IMR-90 (cell line): Measurements from ENCODE around the gene CHN1. TPM values are rescaled to one million over a fixed set of nuclear protein-coding genes. Genes with fewer than 3 reads are reported as not detected.

ENCODE experiments used
- ATAC-seq: fragments of 200-7000 bp; cut with Tn5 transposase; 2 replicates; pipeline ENCODE4 v1.9.1; 2020; ENCODE audit warnings: low read depth, mild to moderate bottlenecking, moderate library complexity
- BruUV-seq: library from RNA; stranded (reverse); fragments of 400-500 nt; replicated peaks from 2 replicates; lab custom pipeline; 2021; lab: Mats Ljungman, UMichigan
- CTCF ChIA-PET: fragments of 300-600 bp; formaldehyde crosslinking; extraction: SDS; loops from one replicate; lab custom pipeline; 2021; ENCODE audit warnings: antibody characterized with exemption; lab: Yijun Ruan, JAX
- POLR2A ChIA-PET: fragments of 300-600 bp; sonication (Branson Sonifier 250); formaldehyde crosslinking; loops from one replicate; lab custom pipeline; 2022; ENCODE audit warnings: antibody characterized with exemption; ENCODE audit not compliant: unreplicated experiment; lab: Charles Lee
- DNase-seq: peaks from one replicate; pipeline ENCODE4 v3.0.0; 2013
- H2AFZ ChIP-seq: replicated peaks from 2 replicates; pipeline ENCODE3; 2013; ENCODE audit warnings: low read length, mild to moderate bottlenecking; ENCODE audit not compliant: poor library complexity
- H2AK5ac ChIP-seq: 2 replicates; pipeline ENCODE4 v1.6.1; 2013; ENCODE audit warnings: low read depth, low read length, inconsistent platforms
- H2AK9ac ChIP-seq: replicated peaks from 2 replicates; pipeline ENCODE3; 2013; ENCODE audit warnings: mild to moderate bottlenecking, low read depth, low read length, moderate library complexity; ENCODE audit not compliant: poor library complexity
- H2BK120ac ChIP-seq: 2 replicates; pipeline ENCODE4 v1.6.1; 2013; ENCODE audit warnings: low read depth, low read length, inconsistent platforms
- H2BK15ac ChIP-seq: 3 replicates; pipeline ENCODE4 v1.6.1; 2013; ENCODE audit warnings: low read depth, low read length, inconsistent platforms
- H2BK20ac ChIP-seq: 2 replicates; pipeline ENCODE4 v1.6.1; 2013; ENCODE audit warnings: low read depth, mild to moderate bottlenecking, inconsistent platforms, low read length, moderate library complexity
- H2BK5ac ChIP-seq: 2 replicates; pipeline ENCODE4 v1.6.1; 2013; ENCODE audit warnings: mild to moderate bottlenecking, low read depth, low read length, inconsistent platforms; ENCODE audit not compliant: poor library complexity, severe bottlenecking
- H3K14ac ChIP-seq: replicated peaks from 2 replicates; pipeline ENCODE4 v1.6.1; 2013; ENCODE audit warnings: low read depth, low read length, inconsistent platforms
- H3K18ac ChIP-seq: 2 replicates; pipeline ENCODE4 v1.6.1; 2013; ENCODE audit warnings: low read depth, low read length, control low read depth
- H3K23ac ChIP-seq: 2 replicates; pipeline ENCODE4 v1.6.1; 2013; ENCODE audit warnings: low read depth, low read length, inconsistent platforms
- H3K27ac ChIP-seq: 2 replicates; pipeline ENCODE4 v1.5.1; 2013; ENCODE audit warnings: mild to moderate bottlenecking, control low read depth, low read length; ENCODE audit not compliant: insufficient read depth
- H3K27me3 ChIP-seq: 2 replicates; pipeline ENCODE4 v1.6.1; 2013; ENCODE audit warnings: low read length; ENCODE audit not compliant: control insufficient read depth, insufficient read depth
- H3K36me3 ChIP-seq: 2 replicates; pipeline ENCODE4 v1.6.1; 2013; ENCODE audit warnings: low read length, mixed read lengths; ENCODE audit not compliant: control insufficient read depth, insufficient read depth
- H3K4ac ChIP-seq: 2 replicates; pipeline ENCODE4 v1.6.1; 2013; ENCODE audit warnings: low read depth, low read length, inconsistent platforms
- H3K4me1 ChIP-seq: 2 replicates; pipeline ENCODE4 v1.6.1; 2013; ENCODE audit warnings: low read length, mixed read lengths; ENCODE audit not compliant: control insufficient read depth, insufficient read depth
- H3K4me2 ChIP-seq: 2 replicates; pipeline ENCODE4 v1.6.1; 2013; ENCODE audit warnings: low read depth, mild to moderate bottlenecking, control low read depth, low read length, moderate library complexity
- H3K4me3 ChIP-seq: 2 replicates; pipeline ENCODE4 v1.5.1; 2013; ENCODE audit warnings: low read depth, mild to moderate bottlenecking, control low read depth, low read length, moderate library complexity; ENCODE audit not compliant: insufficient read depth
- H3K56ac ChIP-seq: 2 replicates; pipeline ENCODE4 v1.6.1; 2013; ENCODE audit warnings: low read length, inconsistent platforms; ENCODE audit not compliant: insufficient read depth; ENCODE audit errors: extremely low read depth
- H3K79me1 ChIP-seq, 2 experiments: 2 replicates each; pipeline ENCODE4 v1.6.1; 2013; ENCODE audit warnings: low read length in 2 of 2, inconsistent platforms in 1 of 2, low read depth in 1 of 2
- H3K9ac ChIP-seq: 2 replicates; pipeline ENCODE4 v1.6.1; 2013; ENCODE audit warnings: low read depth, low read length, control low read depth
- H3K9me1 ChIP-seq: 2 replicates; pipeline ENCODE4 v1.6.1; 2013; ENCODE audit warnings: low read length, inconsistent platforms; ENCODE audit not compliant: insufficient read depth
- H3K9me3 ChIP-seq: 2 replicates; pipeline ENCODE4 v1.6.1; 2013; ENCODE audit warnings: low read length; ENCODE audit not compliant: control insufficient read depth, insufficient read depth
- H4K20me1 ChIP-seq: 2 replicates; pipeline ENCODE4 v1.6.1; 2013; ENCODE audit warnings: low read length, inconsistent platforms; ENCODE audit not compliant: insufficient read depth
- H4K5ac ChIP-seq: 2 replicates; pipeline ENCODE4 v1.6.1; 2013; ENCODE audit warnings: mild to moderate bottlenecking, low read depth, low read length, control low read depth
- H4K8ac ChIP-seq, 2 experiments: 2 replicates each; pipeline ENCODE4 v1.6.1; 2013; ENCODE audit warnings: low read depth in 2 of 2, low read length in 2 of 2, control low read depth in 1 of 2, inconsistent platforms in 1 of 2
- H4K91ac ChIP-seq: 2 replicates; pipeline ENCODE4 v1.6.1; 2013; ENCODE audit warnings: low read depth, low read length, inconsistent platforms; ENCODE audit not compliant: insufficient read depth
- BHLHE40 ChIP-seq: fragments of 150-350 bp; IDR thresholded peaks from 2 replicates; pipeline ENCODE4 v1.6.1; 2016; ENCODE audit warnings: mild to moderate bottlenecking, low read depth, low read length
- CEBPB ChIP-seq: IDR thresholded peaks from 2 replicates; pipeline ENCODE4 v1.6.1; 2012; ENCODE audit warnings: low read depth, low read length, improper control_type of control experiment
- CHD1 ChIP-seq: IDR thresholded peaks from 2 replicates; pipeline ENCODE4 v1.6.1; 2012; ENCODE audit warnings: low read depth, low read length, improper control_type of control experiment
- CTCF ChIP-seq: conservative IDR thresholded peaks from 2 replicates; pipeline ENCODE4 v1.5.1; 2012; ENCODE audit warnings: mild to moderate bottlenecking, low read depth, low read length, improper control_type of control experiment
- ELK1 ChIP-seq: fragments of 150-350 bp; IDR thresholded peaks from 2 replicates; pipeline ENCODE4 v1.6.1; 2016; ENCODE audit warnings: low read depth, mild to moderate bottlenecking, low read length, moderate library complexity, borderline replicate concordance
- FOS ChIP-seq: fragments of 150-350 bp; IDR thresholded peaks from 2 replicates; pipeline ENCODE4 v1.6.1; 2016; ENCODE audit warnings: low read depth, low read length
- MAFK ChIP-seq: IDR thresholded peaks from 2 replicates; pipeline ENCODE4 v1.6.1; 2012; ENCODE audit warnings: low read depth, low read length, improper control_type of control experiment
- MAZ ChIP-seq: IDR thresholded peaks from 2 replicates; pipeline ENCODE4 v1.6.1; 2012; ENCODE audit warnings: low read depth, mild to moderate bottlenecking, low read length, improper control_type of control experiment, moderate library complexity, borderline replicate concordance
- MXI1 ChIP-seq: IDR thresholded peaks from 2 replicates; pipeline ENCODE4 v1.6.1; 2012; ENCODE audit warnings: low read depth, mild to moderate bottlenecking, low read length, moderate library complexity, borderline replicate concordance
- NFE2L2 ChIP-seq: fragments of 150-350 bp; IDR thresholded peaks from 2 replicates; pipeline ENCODE4 v1.6.1; 2016; ENCODE audit warnings: low read depth, mild to moderate bottlenecking, low read length
- POLR2A ChIP-seq: IDR thresholded peaks from 2 replicates; pipeline ENCODE4 v1.6.1; 2012; ENCODE audit warnings: mild to moderate bottlenecking, low read depth, low read length
- RAD21 ChIP-seq: IDR thresholded peaks from 2 replicates; pipeline ENCODE4 v1.6.1; 2012; ENCODE audit warnings: low read length, improper control_type of control experiment
- RCOR1 ChIP-seq: IDR thresholded peaks from 2 replicates; pipeline ENCODE4 v1.6.1; 2012; ENCODE audit warnings: mild to moderate bottlenecking, low read length, improper control_type of control experiment; ENCODE audit not compliant: insufficient replicate concordance
- RFX5 ChIP-seq: IDR thresholded peaks from 2 replicates; pipeline ENCODE4 v1.8.0; 2012; ENCODE audit warnings: low read depth, mild to moderate bottlenecking, low read length, moderate library complexity
- SMC3 ChIP-seq: fragments of 150-350 bp; IDR thresholded peaks from 2 replicates; pipeline ENCODE4 v1.6.1; 2016; ENCODE audit warnings: low read depth, mild to moderate bottlenecking, antibody characterized with exemption, low read length, moderate library complexity
- USF2 ChIP-seq: fragments of 150-350 bp; IDR thresholded peaks from 2 replicates; pipeline ENCODE4 v1.6.1; 2017; ENCODE audit warnings: mild to moderate bottlenecking, antibody characterized with exemption, low read length, low read depth
- WGBS, 2 experiments: methylation state at CpG; one replicate each; pipeline versions ENCODE4 v1.1.5 to v1.1.7; 2013; ENCODE audit warnings: missing lambda C conversion rate in 2 of 2; ENCODE audit not compliant: insufficient read length in 1 of 2; ENCODE audit errors: extremely low coverage in 2 of 2; 5-methylcytosine and 5-hydroxymethylcytosine counted together
- dilution Hi-C: fragments of 300-500 bp; cut with HindIII; formaldehyde crosslinking; loops from one replicate; pipeline ENCODE4 v1.14.3; 2018; ENCODE audit warnings: low sequenced_read_pairs; ENCODE audit not compliant: unreplicated experiment
- in situ Hi-C: fragments of 300-500 bp; cut with MboI; formaldehyde crosslinking; loops from 3 replicates; pipeline ENCODE4 v1.14.3; 2019; ENCODE audit warnings: low sequenced_read_pairs, inconsistent platforms, mixed read lengths
- intact Hi-C: fragments of 100-400 bp; cut with micrococcal nuclease; formaldehyde crosslinking; loops from 2 replicates; pipeline ENCODE4 v1.10.0; 2022
- polyA plus RNA-seq, 3 experiments: library from polyadenylated mRNA; depleted of rRNA; stranded (reverse); fragments of >200 nt; gene quantifications; 2 replicates each; pipeline ENCODE4 v1.2.3, GENCODE V29; 2012; ENCODE audit warnings: low replicate concordance in 1 of 3
- total RNA-seq: library from RNA; depleted of rRNA; stranded (reverse); fragments of >200 nt; gene quantifications from 2 replicates; pipeline ENCODE4 v1.2.3, GENCODE V29; 2012

Gene CHN1
- total and polyA plus RNA-seq, 2 of the 4 experiments (the other 2 are of a cell fraction): 58.4 to 66.9 TPM

- Histone ChIP-seq H2BK20ac (peak overlapping the region; percentile 96), H2AFZ (peak overlapping the region; percentile 60), H3K4me1 (peaks cover 22% of the 10 kb centered on the region), H2AK9ac (peak overlapping the region; percentile 8), H4K8ac (peak overlapping the region; percentile 83 to 87; a peak in 2 of 4 replicates), H2BK5ac (peak overlapping the region; percentile 56), H3K56ac (no peak overlapping the region), H3K36me3 (no peaks in the 10 kb centered on the region), H3K4ac (peak overlapping the region; percentile 98; the same call in 1 of the 2 replicates), H4K91ac (peak overlapping the region; percentile 61), H3K14ac (peak overlapping the region; percentile 92), H3K27me3 (no peaks in the 10 kb centered on the region), H3K79me1 (0 out of 4 replicates have a peak, but pooled peaks cover 0 to 4% of the 10 kb centered on the region in 2 experiments), H2BK15ac (peak overlapping the region; percentile 98; the same call in 2 of the 3 replicates), H3K27ac (no peak overlapping the region), H3K9ac (no peak overlapping the region), H2BK120ac (peak overlapping the region; percentile 96), H3K18ac (no peak overlapping the region), H3K4me3 (no peak overlapping the region), H4K5ac (no peak overlapping the region), H3K9me3 (no peaks in the 10 kb centered on the region), H2AK5ac (peak overlapping the region; percentile 95), H4K20me1 (no peaks in the 10 kb centered on the region), H3K9me1 (peaks cover 26% of the 10 kb centered on the region), H3K23ac (peak overlapping the region; percentile 74; the same call in 1 of the 2 replicates), H3K4me2 (no peak overlapping the region)
- no peak for TF ChIP-seq SMC3
- no peak for TF ChIP-seq CEBPB
- TF ChIP-seq MXI1: no peak
- TF ChIP-seq RAD21: no peak
- TF ChIP-seq USF2: no peak
- TF ChIP-seq BHLHE40: no peak
- TF ChIP-seq RFX5: no peak
- TF ChIP-seq CTCF: no peak
- no peak for TF ChIP-seq FOS
- no peak for TF ChIP-seq MAZ
- TF ChIP-seq POLR2A: no peak
- no peak for TF ChIP-seq MAFK
- TF ChIP-seq NFE2L2: no peak
- TF ChIP-seq RCOR1: no peak
- TF ChIP-seq CHD1: no peak
- TF ChIP-seq ELK1: no peak
- DNase-seq: no peak
- ATAC-seq: no peak
- dilution Hi-C loops (loop anchor here (25.0 kb wide), 1 partner anchor 222 kb away; no protein-coding TSS in a partner anchor), intact Hi-C loops (no loop called here), in situ Hi-C loops (no loop called here)
- WGBS, 2 experiments: no CpG with 5 or more reads among the region's 4 CpGs
- ChIA-PET CTCF (interaction anchor here (0.7 to 1.4 kb wide), 3 partner anchors 77 to 224 kb away, joined by 3 to 4 read pairs (median 3); no protein-coding TSS in a partner anchor), POLR2A (interaction anchor here (0.6 to 0.7 kb wide), 2 partner anchors 13 to 257 kb away, joined by 3 to 4 read pairs; no protein-coding TSS in a partner anchor)
- BruUV-seq: no TSS peak
These were observed 239.6 kb downstream of the CHN1 start for GRCh38 chr2:174765576-174765975.
